Liver (tissue), 9 donors: ENCODE data around the gene SPATA1. TPM values are rescaled to one million over a fixed set of nuclear protein-coding genes. Genes with fewer than 3 reads are reported as not detected.

ENCODE experiments used
- DNase-seq: peaks from one replicate; pipeline ENCODE4 v3.0.0-alpha.2; 2017; ENCODE audit warnings: low spot score
- H3K27ac ChIP-seq, 2 donors: one replicate each; pipeline ENCODE4 v1.7.0; 2013; ENCODE audit warnings: inconsistent platforms in 2 of 2, low read length in 2 of 2, control low read depth in 1 of 2, low read depth in 1 of 2, mild to moderate bottlenecking in 1 of 2
- H3K27me3 ChIP-seq, 4 donors: one replicate each; pipeline versions ENCODE4 v1.6.1 to v1.7.0; 2013; ENCODE audit warnings: low read length in 3 of 4, inconsistent platforms in 1 of 4, mild to moderate bottlenecking in 1 of 4, moderate library complexity in 1 of 4; ENCODE audit not compliant: control insufficient read depth in 4 of 4, insufficient read depth in 4 of 4
- H3K36me3 ChIP-seq, 4 donors: one replicate each; pipeline versions ENCODE4 v1.6.1 to v1.7.0; 2013; ENCODE audit warnings: low read length in 3 of 4, mild to moderate bottlenecking in 3 of 4, low read depth in 1 of 4, moderate library complexity in 1 of 4; ENCODE audit not compliant: control insufficient read depth in 4 of 4, insufficient read depth in 3 of 4
- H3K4me1 ChIP-seq, 4 donors: one replicate each; pipeline versions ENCODE4 v1.6.1 to v1.7.0; 2013; ENCODE audit warnings: low read length in 3 of 4, mild to moderate bottlenecking in 3 of 4, moderate library complexity in 1 of 4; ENCODE audit not compliant: control insufficient read depth in 4 of 4, insufficient read depth in 4 of 4
- H3K4me3 ChIP-seq, 3 donors: one replicate each; pipeline versions ENCODE4 v1.6.1 to v1.7.0; 2013; ENCODE audit warnings: low read length in 3 of 3, control low read depth in 1 of 3, low read depth in 1 of 3, mild to moderate bottlenecking in 1 of 3
- H3K9ac ChIP-seq, 2 donors: one replicate each; pipeline ENCODE4 v1.7.0; 2013; ENCODE audit warnings: low read length in 2 of 2, mild to moderate bottlenecking in 2 of 2, moderate library complexity in 2 of 2, control low read depth in 1 of 2, low read depth in 1 of 2
- H3K9me3 ChIP-seq, 4 donors: one replicate each; pipeline versions ENCODE4 v1.6.1 to v1.7.0; 2013; ENCODE audit warnings: low read length in 3 of 4; ENCODE audit not compliant: control insufficient read depth in 4 of 4
- ATF3 ChIP-seq: IDR thresholded peaks from 2 replicates; pipeline ENCODE4 v1.6.1; 2016; ENCODE audit warnings: antibody characterized with exemption
- CTCF ChIP-seq: fragments of 150-350 bp; IDR thresholded peaks from 2 replicates; pipeline ENCODE4 v1.5.1; 2017; ENCODE audit warnings: improper control_type of control experiment, low read depth, low read length; ENCODE audit not compliant: missing input control
- EGR1 ChIP-seq, 2 donors: IDR thresholded peaks; 2 replicates each; pipeline ENCODE4 v1.6.1; 2016 to 2018; ENCODE audit warnings: antibody characterized with exemption in 2 of 2, low read depth in 2 of 2
- FOXA1 ChIP-seq: IDR thresholded peaks from 2 replicates; pipeline ENCODE4 v1.6.1; 2016; ENCODE audit warnings: antibody characterized with exemption
- FOXA2 ChIP-seq: IDR thresholded peaks from 2 replicates; pipeline ENCODE4 v1.6.1; 2016; ENCODE audit warnings: antibody characterized with exemption
- GABPA ChIP-seq, 2 donors: IDR thresholded peaks in 1 of 2; conservative IDR thresholded peaks in 1 of 2; 2 replicates each; pipeline ENCODE4 v1.6.1; 2016; ENCODE audit warnings: antibody characterized with exemption in 2 of 2, mild to moderate bottlenecking in 1 of 2, moderate library complexity in 1 of 2
- HNF4A ChIP-seq, 2 donors: conservative IDR thresholded peaks; 2 replicates each; pipeline ENCODE4 v1.6.1; 2016; ENCODE audit warnings: antibody characterized with exemption in 2 of 2, mild to moderate bottlenecking in 2 of 2
- HNF4G ChIP-seq: IDR thresholded peaks from 2 replicates; pipeline ENCODE4 v1.6.1; 2016; ENCODE audit warnings: antibody characterized with exemption
- JUND ChIP-seq, 2 donors: IDR thresholded peaks; 2 replicates each; pipeline ENCODE4 v1.6.1; 2016; ENCODE audit warnings: antibody characterized with exemption in 2 of 2
- MAX ChIP-seq: IDR thresholded peaks from 2 replicates; pipeline ENCODE4 v1.6.1; 2016; ENCODE audit warnings: antibody characterized with exemption
- NR2F2 ChIP-seq: IDR thresholded peaks from 2 replicates; pipeline ENCODE4 v1.6.1; 2016; ENCODE audit warnings: antibody characterized with exemption
- RAD21 ChIP-seq, 2 donors: IDR thresholded peaks; 2 replicates each; pipeline ENCODE4 v1.6.1; 2016; ENCODE audit warnings: antibody characterized with exemption in 2 of 2, mild to moderate bottlenecking in 2 of 2
- REST ChIP-seq: IDR thresholded peaks from 2 replicates; pipeline ENCODE4 v1.6.1; 2016; ENCODE audit warnings: antibody characterized with exemption, mild to moderate bottlenecking
- RXRA ChIP-seq, 2 donors: IDR thresholded peaks; 2 replicates each; pipeline ENCODE4 v1.6.1; 2017 to 2018; ENCODE audit warnings: antibody characterized with exemption in 2 of 2, mild to moderate bottlenecking in 1 of 2
- SP1 ChIP-seq: IDR thresholded peaks from 2 replicates; pipeline ENCODE4 v1.6.1; 2018; ENCODE audit warnings: antibody characterized with exemption, mild to moderate bottlenecking
- TAF1 ChIP-seq: conservative IDR thresholded peaks from 2 replicates; pipeline ENCODE4 v1.6.1; 2016; ENCODE audit warnings: antibody characterized with exemption, mild to moderate bottlenecking
- YY1 ChIP-seq: IDR thresholded peaks from 2 replicates; pipeline ENCODE4 v1.6.1; 2016; ENCODE audit warnings: antibody characterized with exemption, mild to moderate bottlenecking
- ZBTB33 ChIP-seq: IDR thresholded peaks from 2 replicates; pipeline ENCODE4 v1.6.1; 2016; ENCODE audit warnings: antibody characterized with exemption
- WGBS: extraction: QIAGEN DNeasy Blood & Tissue Kit; methylation state at CpG from one replicate; pipeline ENCODE4 v1.1.7; 2013; 5-methylcytosine and 5-hydroxymethylcytosine counted together
- polyA plus RNA-seq, 2 donors: library from polyadenylated mRNA; stranded (reverse) in 1 of 2; unstranded in 1 of 2; fragments of 200-250 nt in 1 of 2; fragments of >200 nt in 1 of 2; fragmentation: Nextera tagmentation in 1 of 2; extraction: Ambion mirVana in 1 of 2; gene quantifications; one replicate each; pipeline versions ENCODE4 v1.2.1 to v1.2.3, GENCODE V29; 2013 to 2015
- total RNA-seq, 2 donors: library from RNA; depleted of rRNA; stranded (reverse); fragments of >200 nt; gene quantifications; one replicate each; pipeline ENCODE4 v1.2.3, GENCODE V29; 2014
- donor health status: healthy.
- donor health status: healthy.
- donor health status: healthy.
- donor health status: healthy.
- donor health status: healthy.

Gene SPATA1
- total and polyA plus RNA-seq, 4 donors = 0.06 to 2.2 (median 0.54) TPM

GRCh38 chr1:84510165-84510564 lies 4.0 kb downstream of the SPATA1 start:
- Histone ChIP-seq H3K4me3 (no peak overlapping the region), H3K4me1 (peaks cover 0 to 6% (median 0%) of the 10 kb centered on the region in 4 donors), H3K27me3 (no peaks in the 10 kb centered on the region), H3K9ac (no peak overlapping the region), H3K27ac (no peak overlapping the region), H3K9me3 (no peaks in the 10 kb centered on the region), H3K36me3 (no peaks in the 10 kb centered on the region)
- 92% methylated on average over 2 of the region's 2 CpGs for WGBS
- TF ChIP-seq TAF1 (no peak), JUND (IDR thresholded peaks at IDR 0.05) (no peak), GABPA (IDR thresholded peaks at IDR 0.05 in 1 of 2, conservative IDR thresholded peaks at IDR 0.05 in 1 of 2) (no peak), NR2F2 (no peak), HNF4G (no peak), FOXA1 (no peak), MAX (no peak), HNF4A (conservative IDR thresholded peaks at IDR 0.05) (no peak), CTCF (no peak), ZBTB33 (no peak), EGR1 (IDR thresholded peaks at IDR 0.05; ENCODE audit: low read depth in 2 of 2) (no peak), YY1 (no peak)
- no peak for DNase-seq

GRCh38 chr1:84510668-84511067 lies 4.5 kb downstream of the SPATA1 start:
- Histone ChIP-seq H3K36me3 (no peaks in the 10 kb centered on the region), H3K4me3 (no peak overlapping the region), H3K9me3 (no peaks in the 10 kb centered on the region), H3K4me1 (peaks cover 0 to 6% (median 0%) of the 10 kb centered on the region in 4 donors), H3K27me3 (no peaks in the 10 kb centered on the region), H3K27ac (no peak overlapping the region), H3K9ac (no peak overlapping the region)
- DNase-seq = no peak
- no peak for TF ChIP-seq GABPA (IDR thresholded peaks at IDR 0.05 in 1 of 2, conservative IDR thresholded peaks at IDR 0.05 in 1 of 2)
- no peak for TF ChIP-seq JUND (IDR thresholded peaks at IDR 0.05)
- no peak for TF ChIP-seq YY1
- no peak for TF ChIP-seq RXRA (IDR thresholded peaks at IDR 0.05)
- TF ChIP-seq FOXA1 = no peak
- no peak for TF ChIP-seq SP1
- TF ChIP-seq NR2F2 = no peak
- no peak for TF ChIP-seq REST
- no peak for TF ChIP-seq HNF4G
- no peak for TF ChIP-seq RAD21 (IDR thresholded peaks at IDR 0.05)
- TF ChIP-seq ATF3 = no peak
- no peak for TF ChIP-seq CTCF
- no peak for TF ChIP-seq EGR1 (IDR thresholded peaks at IDR 0.05; ENCODE audit: low read depth in 2 of 2)
- no peak for TF ChIP-seq MAX
- no peak for TF ChIP-seq TAF1
- TF ChIP-seq ZBTB33 = no peak
- no peak for TF ChIP-seq FOXA2
- no peak for TF ChIP-seq HNF4A (conservative IDR thresholded peaks at IDR 0.05)
- 94% methylated on average over 3 of the region's 3 CpGs for WGBS
